NK-92 (cell line): Measurements from ENCODE around the gene IL1RAPL2.
"Not testable (repeated sequence)": the region's sequence is repeated elsewhere in the genome, so short reads cannot be mapped to it uniquely, and the experiment has no call there.

Experiments
- DNase-seq: peaks from one replicate; lab custom pipeline; 2025; ENCODE audit not compliant: unreplicated experiment; lab: John Stamatoyannopoulos, UW

IL1RAPL2 gene

DNA sequence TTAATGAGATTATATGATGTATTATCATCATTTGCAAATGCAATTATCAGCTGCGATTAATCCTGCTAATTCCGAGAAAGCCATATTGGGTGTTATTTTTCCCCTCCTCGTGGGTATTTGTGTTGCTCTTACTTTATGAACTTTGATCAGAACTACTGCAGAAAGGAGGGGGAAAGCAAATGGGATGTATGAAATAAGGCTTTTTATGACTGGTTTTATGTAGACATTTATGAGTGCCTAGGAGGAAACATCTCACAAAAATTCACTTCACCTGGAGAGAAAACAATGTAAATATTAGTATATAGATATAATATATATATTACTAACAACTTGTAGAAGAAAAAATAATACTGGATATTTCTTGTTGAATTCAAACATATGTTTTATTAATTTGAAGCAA is 440.1 kb downstream of the IL1RAPL2 start:
- no peak for DNase-seq

DNA sequence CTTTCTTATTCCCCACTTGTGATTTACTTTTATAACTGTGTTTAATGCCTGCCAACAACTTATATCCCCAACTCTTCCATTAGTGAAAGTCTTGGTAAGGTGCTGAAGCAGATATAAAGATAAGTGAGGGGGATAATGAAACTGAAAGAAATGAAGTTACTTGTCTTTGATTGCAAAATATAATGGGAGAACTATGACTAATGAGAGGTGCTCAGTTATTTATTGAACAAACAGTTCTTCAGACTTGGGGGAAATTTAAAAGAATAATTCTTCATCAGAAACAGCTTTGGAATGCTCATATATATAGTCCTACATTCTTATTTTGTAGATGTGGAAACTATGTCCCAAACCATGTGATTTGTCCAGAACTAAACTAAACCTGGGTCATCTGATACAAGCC is 441.0 kb downstream of the IL1RAPL2 start:
- DNase-seq = no peak

DNA sequence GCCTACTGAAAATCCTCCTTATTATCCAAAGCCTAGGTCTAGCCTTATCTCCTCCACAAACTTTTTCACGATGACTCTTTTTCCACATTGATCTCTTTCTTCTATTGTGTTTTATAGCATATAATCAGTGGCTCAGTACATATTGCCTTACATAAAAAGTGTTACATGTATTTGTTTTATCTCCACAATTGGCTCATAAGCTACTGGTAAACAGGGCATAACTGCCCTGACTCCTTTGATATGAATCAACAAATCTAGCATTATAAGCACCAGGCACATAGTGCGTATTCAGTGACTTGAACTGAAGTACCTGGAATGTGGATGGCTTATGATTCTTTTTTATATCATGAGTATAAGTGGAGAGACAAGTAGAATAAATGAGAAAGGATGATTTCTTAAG is 447.7 kb downstream of the IL1RAPL2 start:
- no peak for DNase-seq

DNA sequence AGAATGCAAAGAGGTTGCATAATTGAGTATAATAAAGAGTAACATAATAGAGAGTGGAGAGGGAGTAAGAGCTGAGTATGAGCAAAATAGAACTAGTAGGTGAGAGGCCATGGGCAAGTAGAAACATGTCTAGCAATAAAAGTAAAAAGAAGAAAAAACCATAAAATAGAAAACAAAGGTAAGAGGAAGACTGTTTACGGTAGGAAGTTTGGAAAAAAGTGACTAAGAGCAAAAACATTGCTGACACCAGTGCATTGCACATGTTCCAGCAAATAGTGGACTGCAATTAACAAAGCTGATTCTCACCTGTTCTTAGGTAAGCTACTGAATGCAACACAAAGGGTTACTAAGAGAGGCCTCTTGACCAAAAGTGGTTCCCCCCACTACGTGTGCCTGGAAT is 451.6 kb downstream of the IL1RAPL2 start:
- DNase-seq = no peak

GRCh38 chrX:105018865-105019264 is 452.9 kb downstream of the IL1RAPL2 start:
- DNase-seq = no peak

DNA sequence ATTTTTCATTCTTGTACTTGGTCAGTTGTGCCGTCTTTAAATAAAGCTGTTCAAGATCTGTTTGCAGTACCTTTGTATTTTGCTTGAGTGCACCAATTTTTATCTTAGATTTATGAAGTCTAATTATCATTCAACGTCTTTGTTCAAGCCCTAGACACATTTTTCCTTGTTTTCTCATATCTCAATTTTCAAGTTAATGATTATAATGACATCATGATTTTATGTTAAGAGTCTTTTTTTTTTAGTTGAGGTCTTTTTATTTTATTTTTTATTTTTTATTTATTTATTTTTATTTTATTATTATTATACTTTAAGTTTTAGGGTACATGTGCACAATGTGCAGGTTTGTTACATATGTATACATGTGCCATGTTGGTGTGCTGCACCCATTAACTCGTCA is 463.0 kb downstream of the IL1RAPL2 start:
- not testable (repeated sequence) for DNase-seq

DNA sequence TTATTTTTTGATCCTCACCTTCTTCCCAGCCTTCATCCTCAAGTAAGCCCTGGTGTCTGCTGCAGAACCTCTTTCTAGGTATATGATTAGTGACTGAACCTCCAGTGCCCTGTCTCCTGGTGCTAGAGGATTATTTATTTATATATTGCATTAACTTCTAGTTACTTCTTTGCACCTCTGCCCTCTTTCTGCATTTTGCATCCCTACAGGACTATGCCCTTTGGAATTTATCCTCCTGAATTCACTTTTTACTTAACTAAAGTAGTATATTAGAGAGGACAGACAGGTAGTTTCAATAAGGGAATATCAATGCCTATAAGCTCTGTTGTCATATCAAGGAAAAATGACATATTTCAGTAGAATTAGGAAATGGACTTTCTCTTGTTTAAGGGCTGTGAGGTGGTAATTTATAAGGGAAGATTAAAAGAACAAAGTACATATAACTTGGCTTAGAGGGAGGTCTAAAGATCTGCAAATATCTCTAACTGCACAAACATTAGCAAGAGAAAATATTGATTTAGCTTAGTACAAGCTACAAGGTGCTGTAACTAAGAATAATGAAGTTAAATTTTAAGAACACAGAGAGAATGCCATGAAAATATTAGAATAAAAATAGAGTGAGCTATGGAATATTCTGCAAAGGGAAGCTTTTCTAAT is 472.8 kb downstream of the IL1RAPL2 start:
- DNase-seq = no peak

DNA sequence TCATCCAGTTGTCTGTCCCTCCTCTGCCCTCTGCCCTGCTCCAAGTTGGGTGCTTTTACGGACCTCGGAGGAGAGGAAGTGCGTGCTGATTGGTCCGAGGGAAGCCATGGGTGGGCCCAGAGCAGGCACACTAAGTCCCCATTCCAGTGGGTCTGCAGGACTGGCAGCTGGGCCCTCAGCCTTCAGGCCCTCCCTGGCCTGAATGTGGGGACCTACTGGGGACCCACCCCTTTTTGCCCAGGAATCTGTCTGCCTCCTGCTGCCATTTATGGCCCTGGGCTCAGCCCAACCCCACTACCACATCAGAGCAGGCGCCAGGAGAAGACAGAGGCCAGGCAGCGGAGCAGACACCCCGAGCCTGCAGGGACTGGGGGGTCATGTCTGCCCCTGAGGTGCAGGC is 484.9 kb downstream of the IL1RAPL2 start:
- no peak for DNase-seq

DNA sequence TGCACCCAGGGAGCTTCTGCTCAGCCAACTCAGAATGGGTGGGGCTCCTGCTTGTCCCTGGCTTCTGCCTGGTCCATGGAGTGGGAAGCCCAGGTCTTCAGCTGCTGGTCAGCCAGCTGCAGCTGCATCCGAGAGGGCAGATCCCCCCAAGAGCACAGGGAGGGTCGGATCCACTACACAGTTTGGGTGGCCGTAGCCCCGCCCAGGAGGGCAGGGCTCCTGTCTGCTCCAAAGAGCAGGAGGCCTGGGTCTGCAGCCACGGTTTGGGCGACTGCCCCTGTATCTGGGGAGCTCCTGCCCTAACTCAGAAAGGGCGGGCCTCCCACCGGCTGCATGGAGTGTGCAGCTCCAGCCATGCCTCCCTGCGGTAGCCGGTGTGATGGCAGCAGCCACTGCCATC is 485.4 kb downstream of the IL1RAPL2 start:
- no peak for DNase-seq

DNA sequence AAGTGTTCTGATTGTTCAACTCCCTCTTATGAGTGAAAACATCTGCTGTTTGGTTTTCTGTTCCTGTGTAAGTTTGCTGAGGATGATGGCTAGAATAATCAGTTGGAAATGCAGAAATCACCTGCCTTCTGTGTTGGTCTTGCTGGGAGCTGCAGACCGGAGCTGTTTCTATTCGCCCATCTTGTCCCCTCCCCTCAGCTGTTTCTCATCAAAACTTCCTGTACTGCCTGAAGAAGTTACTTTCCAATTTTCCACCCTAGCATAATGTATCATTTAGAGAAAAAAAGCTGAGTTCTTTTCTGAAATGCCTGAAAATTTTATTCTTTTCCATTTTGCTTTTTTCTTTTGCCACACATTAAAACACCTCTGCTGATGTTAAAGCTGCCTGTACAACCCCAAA is 486.9 kb downstream of the IL1RAPL2 start:
- no peak for DNase-seq

- no peak for DNase-seq
These were observed 497.7 kb downstream of the IL1RAPL2 start for GRCh38 chrX:105063743-105064142.

DNA sequence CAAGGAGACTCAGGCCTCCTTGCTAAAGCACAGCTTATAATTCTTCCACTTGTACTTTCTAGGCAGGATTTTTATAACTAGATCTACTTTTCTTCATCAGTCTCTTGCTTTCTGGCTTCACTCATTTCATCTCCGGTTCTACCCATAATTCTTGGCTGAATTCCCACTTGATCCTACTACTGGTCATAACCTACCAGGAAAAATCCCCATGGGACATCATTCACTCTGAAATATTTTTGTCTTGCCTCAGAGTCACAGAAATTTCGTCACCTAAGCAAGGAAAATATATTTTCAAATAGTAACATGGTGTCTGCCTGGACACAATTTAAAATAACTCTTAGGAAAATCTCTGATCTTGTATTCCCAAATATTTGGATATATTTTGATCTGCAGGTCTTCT is 532.2 kb downstream of the IL1RAPL2 start:
- no peak for DNase-seq

- DNase-seq = no peak
These were observed 532.8 kb downstream of the IL1RAPL2 start for GRCh38 chrX:105098812-105099211.

GRCh38 chrX:105101378-105101777 is 535.4 kb downstream of the IL1RAPL2 start:
- DNase-seq = no peak

- DNase-seq = no peak
These were observed 543.9 kb downstream of the IL1RAPL2 start for GRCh38 chrX:105109936-105110335.

- no peak for DNase-seq
These were observed 548.6 kb downstream of the IL1RAPL2 start for GRCh38 chrX:105114554-105115130.

DNA sequence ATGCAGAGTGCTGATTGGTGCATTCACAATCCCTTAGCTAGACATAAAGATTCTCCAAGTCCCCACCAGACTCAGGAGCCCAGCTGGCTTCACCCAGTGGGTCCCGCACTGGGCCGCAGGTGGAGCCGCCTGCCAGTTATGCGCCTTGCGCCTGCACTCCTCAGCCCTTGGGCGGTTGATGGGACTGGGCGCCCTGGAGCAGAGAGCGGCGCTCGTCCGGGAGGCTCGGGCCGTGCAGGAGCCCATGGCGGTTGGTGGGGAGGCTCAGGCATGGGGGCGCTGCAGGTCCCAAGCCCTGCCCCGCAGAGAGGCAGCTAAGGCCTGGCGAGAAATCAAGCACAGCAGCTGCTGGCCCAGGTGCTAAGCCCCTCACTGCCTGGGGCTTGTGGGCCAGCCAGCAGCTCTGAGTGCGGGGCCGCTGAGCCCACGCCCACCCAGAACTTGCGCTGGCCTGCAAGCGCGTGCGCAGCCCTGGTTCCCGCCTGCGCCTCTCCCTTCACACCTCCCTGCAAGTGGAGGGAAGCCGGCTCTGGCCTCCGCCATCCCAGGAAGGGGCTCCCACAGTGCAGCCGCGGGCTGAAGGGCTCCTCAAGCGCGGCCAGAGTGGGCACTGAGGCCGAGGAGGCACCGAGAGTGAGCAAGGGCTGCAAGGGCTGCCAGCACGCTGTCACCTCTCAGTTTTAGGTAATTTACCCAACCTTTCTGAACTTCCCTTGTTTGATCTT is 549.8 kb downstream of the IL1RAPL2 start:
- not testable (repeated sequence) for DNase-seq

GRCh38 chrX:105116486-105116885 is 550.5 kb downstream of the IL1RAPL2 start:
- DNase-seq = no peak

DNA sequence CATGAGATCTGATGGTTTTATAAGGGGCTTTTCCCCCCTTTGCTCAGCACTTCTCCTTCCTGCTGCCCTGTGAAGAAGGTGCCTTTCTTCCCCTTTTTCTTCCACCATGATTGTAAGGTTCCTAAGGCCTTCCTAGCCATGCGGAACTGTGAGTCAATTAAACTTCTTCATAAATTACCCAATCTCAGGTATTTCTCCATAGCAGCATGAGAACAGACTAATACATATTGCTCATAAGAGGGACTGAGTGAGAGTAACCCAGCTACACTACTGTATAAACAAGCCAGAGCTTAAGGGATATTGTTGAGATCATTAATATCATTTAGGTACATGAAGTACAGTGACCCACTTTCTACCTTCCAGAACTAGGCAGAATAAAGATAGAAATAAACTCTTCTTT is 551.6 kb downstream of the IL1RAPL2 start:
- DNase-seq = no peak

- no peak for DNase-seq
These were observed 554.5 kb downstream of the IL1RAPL2 start for GRCh38 chrX:105120463-105120862.

DNA sequence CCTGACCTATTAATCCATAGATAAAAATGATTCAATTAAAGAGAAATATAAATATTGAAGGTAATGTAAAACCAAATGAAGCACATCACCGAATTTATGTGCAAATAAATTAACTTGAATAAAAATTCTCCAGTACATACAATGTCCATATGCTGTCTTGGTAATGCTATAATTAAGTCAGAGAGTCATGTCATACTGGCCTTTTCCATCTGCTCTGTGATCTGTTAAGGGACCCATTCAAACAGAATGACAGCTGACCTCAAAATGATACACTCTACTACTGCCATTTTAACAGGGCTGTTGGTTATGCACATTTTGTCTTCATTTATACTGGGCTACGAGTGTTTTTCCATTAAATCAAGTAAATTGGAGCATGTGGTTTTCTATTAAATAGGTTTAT is 555.2 kb downstream of the IL1RAPL2 start:
- no peak for DNase-seq

DNA sequence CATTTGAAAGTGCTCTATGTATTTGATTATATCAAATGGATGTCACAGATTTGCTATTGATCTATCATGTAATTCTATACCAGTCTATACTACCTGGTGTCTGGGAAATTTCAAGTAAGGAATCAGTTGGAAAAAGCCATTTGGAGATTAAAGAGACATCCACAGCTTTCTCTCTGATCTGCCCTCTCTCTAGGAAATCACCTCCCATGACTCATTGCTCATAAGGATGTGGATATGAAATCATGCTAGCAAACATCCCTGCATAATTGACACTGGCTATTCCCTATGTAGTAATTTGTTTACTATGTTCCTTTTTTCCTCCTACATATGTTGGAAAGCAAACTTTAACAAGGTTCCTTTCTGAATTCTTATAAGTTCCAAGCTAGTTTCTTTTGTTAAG is 560.2 kb downstream of the IL1RAPL2 start:
- DNase-seq = no peak
